GM19023 (cell line): ENCODE results near the gene CES1.
"Not testable (repeated sequence)": the region's sequence is repeated elsewhere in the genome, so short reads cannot be mapped to it uniquely, and the experiment has no call there.

Source experiments
- ATAC-seq: cut with Tn5 transposase; IDR thresholded peaks from one replicate; pipeline ENCODE4 v1.9.1; 2021; ENCODE audit warnings: mild to moderate bottlenecking, moderate library complexity; ENCODE audit not compliant: unreplicated experiment

CES1 gene

DNA sequence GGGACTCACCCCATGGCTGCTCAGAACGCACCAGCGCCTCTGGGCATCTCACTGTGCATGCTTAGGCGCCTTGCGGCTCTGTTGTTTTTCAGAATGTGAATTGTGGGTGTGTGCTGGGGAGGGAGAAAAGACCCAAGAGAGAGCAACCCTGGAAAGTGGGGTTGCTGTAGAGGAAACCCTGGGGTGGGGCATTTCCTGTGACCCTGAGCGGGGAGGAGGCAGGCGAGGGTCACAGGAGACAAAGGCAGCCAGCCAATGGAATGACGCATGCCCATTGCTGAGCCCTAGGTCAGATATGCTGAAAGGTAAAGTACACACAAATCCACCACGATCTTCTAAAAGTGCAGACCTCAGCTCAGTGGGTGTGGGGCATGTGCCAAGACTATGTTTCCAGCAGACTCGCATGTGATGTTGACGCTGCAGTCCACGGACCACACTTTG is 39.9 kb downstream of the CES1 start:
- not testable (repeated sequence) for ATAC-seq

DNA sequence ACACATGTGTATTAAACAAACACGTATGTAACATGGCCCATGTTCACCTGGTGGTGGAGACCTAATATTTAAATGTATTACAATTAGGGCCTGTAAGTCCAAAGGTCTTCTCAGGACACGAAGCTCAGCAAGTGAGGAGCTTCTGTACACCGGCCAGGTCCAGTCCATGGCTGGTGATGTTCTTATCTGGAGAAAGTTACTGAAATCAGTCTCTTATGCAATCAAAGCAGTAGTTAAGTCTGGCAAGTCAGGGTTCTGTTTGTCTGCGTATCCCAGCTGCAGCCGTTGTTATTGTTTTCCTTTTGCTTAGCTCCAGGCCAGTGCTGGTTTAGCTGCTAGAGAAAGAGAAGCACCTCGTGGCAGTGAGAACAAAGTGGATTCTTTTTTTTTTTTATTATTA is 41.4 kb downstream of the CES1 start:
- not testable (repeated sequence) for ATAC-seq

DNA sequence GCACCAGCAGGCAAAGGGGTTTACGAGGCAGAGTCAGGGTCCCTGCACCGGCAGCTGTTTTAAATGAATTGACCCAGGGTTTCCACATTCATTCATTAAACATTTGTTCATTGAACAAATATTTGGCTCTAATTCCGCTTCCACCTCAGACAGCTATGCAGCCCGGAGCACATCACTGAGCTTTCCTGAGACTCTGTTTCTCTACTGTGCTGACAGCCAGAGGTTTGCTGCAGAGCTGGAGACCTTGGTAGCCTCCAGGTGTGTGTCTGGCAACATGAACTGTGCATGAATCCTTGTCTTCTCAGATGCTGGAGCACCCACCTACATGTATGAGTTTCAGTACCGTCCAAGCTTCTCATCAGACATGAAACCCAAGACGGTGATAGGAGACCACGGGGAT is 42.7 kb downstream of the CES1 start:
- ATAC-seq = not testable (repeated sequence)

DNA sequence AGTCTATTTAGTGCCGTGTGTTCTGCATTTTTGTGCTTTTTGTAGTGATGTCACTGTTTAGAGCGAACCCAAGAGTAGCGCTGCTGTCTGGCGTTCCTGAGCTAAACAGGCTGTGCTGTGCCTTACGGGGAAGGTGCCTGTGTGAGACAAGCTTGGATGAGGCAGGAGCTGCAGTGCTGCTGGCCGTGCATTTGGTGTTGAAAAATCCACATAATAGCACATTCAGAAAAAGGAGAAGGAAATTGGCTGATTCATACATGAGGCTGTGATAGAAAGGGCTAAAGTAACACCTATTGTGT is 50.2 kb downstream of the CES1 start:
- not testable (repeated sequence) for ATAC-seq

DNA sequence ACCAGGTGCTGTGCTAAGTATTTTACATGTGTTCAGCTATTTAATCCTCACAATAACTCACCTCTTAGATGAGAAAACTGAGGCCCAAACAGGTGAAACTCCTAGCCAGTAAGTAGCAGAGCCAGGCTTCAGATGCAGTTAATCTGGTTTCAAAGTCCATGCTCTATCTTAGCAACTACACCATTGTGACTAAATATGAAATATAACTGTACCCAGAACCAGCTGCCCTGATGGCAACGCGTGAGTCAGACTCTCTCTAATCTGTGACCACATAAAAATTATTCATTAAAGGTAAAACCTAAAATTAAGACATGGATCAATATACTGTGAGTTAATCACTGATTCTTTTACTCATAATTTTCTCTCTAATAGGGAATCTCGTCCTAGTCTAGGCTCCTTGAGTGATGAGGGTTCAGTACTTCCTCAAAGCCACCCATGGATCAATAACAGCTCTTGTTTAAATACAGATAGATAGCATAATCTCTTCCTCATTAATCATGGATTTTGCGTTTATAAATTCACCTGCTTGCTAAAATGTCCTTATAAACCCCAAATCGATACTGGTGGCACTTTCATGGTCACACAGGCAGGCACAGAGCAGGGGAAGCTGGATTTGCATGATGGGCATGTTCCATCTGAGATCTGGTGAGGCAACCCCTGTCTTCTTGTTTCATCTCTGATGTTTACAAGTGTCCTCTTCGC is 50.7 kb downstream of the CES1 start:
- not testable (repeated sequence) for ATAC-seq

DNA sequence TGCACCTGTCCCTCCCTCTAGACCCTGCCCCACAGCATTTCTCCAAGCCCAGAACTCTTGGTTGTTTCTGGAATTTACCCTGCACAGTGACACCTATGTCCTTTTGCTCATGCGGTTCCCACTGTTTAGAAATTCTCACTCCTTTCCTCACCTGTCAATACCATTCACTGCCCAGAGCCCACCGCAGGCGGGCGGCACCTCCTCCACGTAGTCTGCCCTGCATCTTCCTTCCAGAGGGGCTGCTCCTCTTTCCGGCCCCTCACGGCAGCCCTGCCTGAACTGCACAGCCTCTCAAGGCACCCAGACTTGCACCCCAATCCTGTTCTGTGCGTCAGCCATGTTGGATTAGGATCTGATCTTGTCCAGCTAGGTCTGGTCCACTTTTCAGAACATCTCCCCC is 51.4 kb downstream of the CES1 start:
- not testable (repeated sequence) for ATAC-seq

DNA sequence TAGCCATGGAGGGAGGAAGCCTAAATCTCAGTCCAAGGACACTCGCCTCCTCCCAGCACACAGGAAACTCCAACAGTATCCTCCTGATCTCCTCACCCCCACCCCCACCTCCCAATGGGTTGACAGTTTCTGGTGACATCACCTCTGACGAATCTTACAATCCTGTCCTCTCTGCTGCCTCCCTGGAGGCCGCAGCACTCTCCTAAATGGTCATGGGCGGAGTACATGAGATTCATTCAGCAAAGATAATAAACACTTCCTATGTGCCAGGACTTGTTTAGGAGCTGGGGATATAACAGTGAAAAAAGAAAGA is 52.8 kb downstream of the CES1 start:
- not testable (repeated sequence) for ATAC-seq

DNA sequence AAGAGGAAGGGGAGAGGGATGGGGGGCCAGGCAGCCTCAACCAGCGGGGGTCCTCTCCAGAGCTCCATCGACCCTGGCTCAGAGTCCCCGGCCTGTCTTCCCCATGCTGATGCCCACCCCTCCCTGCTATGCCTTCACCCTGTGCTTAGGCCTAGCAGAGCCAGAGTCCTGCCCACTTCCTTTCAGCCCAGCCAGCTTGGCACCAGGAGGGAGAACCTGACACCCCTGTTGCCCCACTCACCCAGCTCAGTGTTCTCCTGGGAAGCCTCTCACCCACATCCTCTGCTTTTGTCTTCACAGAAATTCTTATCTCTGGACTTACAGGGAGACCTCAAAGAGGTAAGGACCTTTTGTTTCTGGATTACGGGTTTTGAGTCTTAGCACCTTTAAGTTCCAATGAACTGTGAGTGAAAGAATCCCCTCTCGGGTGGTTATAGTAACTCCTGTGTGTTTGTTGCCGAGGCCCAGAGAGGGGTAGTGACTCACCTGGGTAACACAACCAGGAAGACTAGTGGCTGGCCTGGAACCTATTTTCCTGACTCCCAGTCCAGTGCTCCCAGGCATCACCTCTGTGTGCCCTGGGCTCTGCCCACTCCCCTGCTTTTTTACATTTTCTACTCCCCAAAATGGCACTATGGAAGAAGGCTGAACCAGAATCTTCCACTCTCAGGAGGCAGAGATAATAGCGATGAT is 53.3 kb downstream of the CES1 start:
- no peak for ATAC-seq

DNA sequence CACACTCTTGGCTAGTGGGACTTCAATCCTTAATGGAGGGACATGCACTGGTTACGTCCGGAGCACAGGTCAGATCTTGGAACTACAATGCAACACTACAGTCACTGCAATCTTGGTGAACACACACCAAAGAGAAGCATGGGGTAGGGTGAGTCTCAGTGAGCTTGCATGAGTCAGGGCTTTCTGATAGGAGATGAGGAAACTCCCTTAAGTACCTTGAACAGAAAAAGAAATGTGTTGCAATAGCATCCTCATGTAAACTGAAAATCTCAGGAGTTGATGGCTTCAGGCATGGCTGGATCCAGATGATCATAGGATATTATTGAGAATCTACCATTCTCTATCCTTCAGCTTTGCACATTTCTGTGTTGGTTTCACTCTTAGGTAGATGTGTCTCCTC is 54.1 kb downstream of the CES1 start:
- no peak for ATAC-seq

DNA sequence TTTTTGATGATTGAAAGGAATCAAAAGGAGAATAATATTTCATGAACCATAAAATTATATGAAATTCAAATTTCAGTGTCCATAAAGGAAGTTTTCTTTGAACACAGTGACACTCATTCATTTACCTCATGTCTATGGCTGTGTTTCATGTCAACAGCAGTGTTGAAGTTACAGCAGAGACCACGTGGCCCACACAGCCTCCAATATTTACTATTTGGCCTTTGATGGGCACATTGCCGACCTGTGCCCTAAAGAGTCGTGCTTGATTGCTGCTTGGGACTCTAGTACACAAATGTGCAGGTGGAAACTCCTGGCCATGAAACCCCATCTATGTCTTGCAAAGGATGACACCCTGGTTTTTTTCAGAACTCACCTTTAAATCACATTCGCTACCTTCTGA is 57.0 kb downstream of the CES1 start:
- no peak for ATAC-seq

DNA sequence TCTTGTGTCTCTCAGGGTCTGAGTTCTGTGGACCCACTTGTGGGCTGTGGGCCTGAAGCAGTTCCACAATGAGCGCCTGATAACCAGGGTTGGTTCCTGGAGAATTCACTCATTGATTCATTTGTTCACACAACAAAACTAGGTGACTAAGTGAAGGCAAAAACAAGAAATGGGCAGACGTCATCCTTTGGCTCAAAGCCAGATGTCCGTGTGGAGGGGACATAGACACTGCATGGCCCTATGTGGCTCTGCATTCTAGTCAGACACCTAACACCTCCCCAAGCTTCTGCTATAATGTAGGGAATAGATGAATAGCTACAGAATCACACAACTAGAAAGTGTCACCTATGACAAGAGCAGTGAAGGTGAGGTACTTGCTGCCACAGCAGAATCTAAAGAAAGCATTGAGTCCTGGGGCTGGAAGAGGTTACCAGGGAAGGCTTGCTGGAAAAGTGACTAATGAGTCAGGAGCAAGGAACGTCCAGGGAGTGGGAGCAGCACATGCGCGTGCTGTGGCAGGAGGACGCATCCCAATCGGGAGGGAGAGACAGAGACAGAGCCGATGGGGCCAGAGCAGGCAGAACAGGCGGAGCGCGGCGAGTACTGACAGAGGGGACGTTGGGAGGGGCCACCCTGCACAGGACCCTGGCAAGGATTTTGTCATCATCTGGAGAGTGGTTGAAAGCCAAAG is 58.9 kb downstream of the CES1 start:
- no peak for ATAC-seq

DNA sequence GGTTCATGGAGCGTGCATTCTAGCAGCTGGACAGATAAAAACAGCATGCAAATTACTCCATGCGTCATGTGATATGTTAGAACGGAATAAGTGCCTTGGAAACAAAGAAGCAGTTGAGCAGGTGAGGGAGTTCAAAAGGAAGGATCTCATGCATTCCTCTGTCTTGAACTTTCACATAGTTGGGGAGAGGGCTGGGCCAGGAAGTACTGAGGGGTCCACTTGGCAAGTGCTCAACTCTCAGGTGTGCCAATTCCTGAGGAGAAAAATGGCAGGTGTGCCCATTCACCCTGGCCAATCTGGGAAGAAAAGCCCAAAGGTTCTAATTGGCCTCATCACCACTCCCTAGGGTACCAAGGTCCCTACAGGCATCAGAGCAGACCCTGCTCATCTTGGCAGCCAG is 67.7 kb downstream of the CES1 start:
- ATAC-seq = no peak

DNA sequence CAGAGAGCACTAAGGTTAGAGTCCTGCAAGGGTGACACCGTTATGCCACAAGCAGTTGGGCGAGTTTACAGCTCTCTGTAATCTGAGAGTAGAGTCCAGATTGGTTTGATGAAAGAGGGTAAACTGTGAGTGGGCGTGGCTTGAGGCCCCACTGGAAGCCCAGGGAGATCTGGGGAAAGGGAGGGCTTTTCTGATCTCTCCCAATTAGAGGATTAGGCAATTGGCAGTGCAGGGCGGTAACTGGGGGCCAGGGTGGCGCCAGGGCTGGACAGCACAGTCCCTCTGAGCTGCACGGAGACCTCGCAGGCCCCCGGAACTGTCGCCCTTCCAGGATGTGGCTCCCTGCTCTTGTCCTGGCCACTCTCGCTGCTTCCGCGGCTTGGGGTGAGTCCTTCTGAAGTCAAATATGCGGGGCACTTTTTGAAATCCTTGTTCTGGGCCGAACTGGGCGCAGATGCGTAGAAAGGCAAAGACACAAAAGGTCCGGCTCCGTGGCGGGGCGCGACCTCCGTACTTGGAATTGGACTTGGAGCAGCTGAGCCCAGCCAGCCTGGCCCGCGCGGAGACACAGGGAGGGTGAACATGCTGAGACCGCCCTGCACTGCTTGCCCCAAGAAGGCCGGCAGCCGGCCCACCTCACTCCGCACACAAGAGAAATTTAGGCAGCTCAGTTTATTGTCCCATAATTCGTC is 72.4 kb downstream of the CES1 start:
- no peak for ATAC-seq

DNA sequence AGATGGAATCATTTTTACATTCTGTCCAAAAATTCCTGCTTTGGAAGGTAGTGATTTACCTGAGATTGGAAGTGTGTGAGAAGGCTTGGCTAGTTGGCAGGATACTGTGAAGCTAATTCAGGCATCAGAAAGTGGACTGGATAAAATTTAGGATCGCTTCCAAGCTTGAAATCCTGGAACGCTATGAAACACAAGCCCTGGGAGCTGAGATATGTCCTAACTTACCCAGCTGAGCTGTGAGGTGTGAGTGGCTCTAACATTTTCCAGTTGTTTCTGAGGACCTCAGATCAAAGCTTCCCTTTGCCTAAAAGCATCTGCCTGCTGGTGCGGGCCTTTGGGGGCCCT is 73.0 kb downstream of the CES1 start:
- not testable (repeated sequence) for ATAC-seq

DNA sequence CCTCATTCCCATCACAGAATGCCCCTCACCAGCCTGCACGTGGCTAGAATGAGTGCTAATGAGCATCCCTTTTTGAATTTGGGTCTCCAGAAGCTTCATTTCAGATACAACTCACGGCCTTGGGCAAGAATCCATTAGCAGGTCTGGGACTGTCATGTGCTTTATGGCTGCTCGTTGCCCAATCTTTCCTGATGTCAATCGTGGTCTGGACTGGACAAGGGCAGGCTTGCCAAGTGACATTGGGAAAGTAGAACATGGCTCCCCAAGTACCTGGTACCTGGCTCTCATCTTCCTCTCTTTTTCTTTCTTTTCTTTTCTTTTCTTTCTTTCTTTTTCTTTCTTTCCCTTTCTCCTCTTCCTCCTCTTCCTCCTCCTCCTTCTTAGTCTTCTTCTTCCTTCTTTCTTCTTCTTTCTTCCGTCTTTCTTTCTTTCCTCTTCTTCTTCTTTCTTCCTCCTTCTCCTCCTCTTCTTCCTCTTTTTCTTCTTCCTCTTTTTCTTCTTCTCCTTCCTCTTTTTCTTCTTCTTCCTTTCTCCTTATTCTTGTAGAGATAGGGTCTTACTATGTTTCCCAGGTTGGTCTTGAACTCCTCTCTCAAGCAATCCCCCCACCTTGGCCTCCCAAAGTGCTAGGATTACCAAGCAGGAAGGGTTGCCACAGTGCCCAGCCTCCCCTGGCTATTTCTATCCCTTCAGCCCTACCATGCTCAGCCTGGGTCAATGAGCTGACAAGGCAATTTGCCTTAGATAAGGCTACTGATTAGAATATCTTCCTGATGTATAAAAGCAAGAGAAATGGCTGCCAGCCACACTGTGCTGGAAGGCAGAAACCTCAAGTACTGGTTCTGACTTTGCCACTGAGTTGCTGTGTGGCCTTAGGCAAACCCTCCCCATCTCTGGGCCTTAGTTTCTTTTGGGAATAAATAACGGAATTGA is 75.0 kb downstream of the CES1 start:
- ATAC-seq = not testable (repeated sequence)

DNA sequence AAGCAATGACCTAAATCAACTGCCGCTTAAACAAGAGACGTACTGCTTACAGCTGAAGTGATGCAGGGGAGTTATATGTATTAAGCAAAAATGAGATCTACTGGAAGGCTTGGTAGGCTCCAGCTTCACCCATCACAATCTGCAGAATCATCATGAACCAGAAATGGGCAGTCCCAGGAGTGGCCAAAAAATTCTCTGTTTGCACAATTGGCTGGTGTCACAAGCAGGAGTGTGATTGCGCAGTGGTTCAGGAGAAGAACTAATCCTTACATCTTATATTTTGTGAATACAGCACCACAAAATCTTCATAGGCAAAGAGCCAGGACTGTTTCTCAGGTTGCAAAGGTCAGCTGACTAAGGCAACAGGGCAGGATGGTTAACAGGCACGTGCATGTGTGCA is 75.9 kb downstream of the CES1 start:
- no peak for ATAC-seq

DNA sequence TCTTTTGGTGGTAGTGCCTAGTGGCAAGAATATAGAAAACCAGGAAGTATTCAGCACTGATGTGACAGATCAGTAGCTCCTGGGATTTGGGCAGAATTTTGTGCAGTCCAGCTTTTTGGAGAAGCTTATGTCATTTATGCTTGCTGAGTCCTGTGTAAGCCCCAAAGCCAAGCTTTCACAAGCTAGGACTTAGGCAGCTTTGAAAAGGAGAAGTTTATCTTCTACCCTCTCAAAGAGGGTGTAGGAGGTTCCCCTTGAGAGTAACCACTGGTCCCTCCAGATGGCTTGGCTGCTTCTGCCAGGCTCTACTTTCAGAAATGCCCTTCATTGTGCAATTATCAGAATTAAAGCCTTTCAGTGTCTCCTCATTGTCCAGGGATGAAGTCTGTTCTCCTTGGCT is 78.8 kb downstream of the CES1 start:
- ATAC-seq = no peak

DNA sequence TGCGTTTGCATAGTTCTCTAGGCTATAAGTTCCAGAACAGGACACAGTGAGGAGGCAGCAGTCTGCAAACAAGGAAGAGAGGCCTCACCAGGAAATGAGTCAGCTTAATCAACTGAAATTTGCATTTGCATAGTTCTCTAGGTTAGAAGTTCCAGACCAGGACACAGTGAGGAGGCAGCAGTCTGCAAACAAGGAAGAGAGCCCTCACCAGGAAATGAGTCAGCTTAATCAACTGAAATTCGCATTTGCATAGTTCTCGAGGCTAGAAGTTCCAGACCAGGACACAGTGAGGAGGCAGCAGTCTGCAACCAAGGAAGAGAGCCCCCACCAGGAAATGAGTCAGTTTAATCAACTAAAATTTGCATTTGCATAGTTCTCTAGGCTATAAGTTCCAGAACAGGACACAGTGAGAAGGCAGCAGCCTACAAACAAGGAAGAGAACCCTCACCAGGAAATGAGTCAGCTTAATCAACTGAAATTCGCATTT is 79.7 kb downstream of the CES1 start:
- not testable (repeated sequence) for ATAC-seq
